ENCODE results near the gene COP1.

GRCh38 chr1:175947771-175948170, 259.3 kb downstream of the COP1 start:
- TF ChIP-seq, protein P1, sequence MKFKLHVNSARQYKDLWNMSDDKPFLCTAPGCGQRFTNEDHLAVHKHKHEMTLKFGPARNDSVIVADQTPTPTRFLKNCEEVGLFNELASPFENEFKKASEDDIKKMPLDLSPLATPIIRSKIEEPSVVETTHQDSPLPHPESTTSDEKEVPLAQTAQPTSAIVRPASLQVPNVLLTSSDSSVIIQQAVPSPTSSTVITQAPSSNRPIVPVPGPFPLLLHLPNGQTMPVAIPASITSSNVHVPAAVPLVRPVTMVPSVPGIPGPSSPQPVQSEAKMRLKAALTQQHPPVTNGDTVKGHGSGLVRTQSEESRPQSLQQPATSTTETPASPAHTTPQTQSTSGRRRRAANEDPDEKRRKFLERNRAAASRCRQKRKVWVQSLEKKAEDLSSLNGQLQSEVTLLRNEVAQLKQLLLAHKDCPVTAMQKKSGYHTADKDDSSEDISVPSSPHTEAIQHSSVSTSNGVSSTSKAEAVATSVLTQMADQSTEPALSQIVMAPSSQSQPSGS (CRISPR knock-in tag; IDR thresholded peaks at IDR 0.05; ENCODE audit: borderline replicate concordance, low read depth): no peak
- TF ChIP-seq CTCF (IDR thresholded peaks at IDR 0.05) (no peak), PRDM15 (CRISPR knock-in tag; IDR thresholded peaks at IDR 0.05) (no peak), ELF4 (CRISPR knock-in tag; IDR thresholded peaks at IDR 0.05; ENCODE audit: low read depth) (no peak), MLX (CRISPR knock-in tag; IDR thresholded peaks at IDR 0.05) (no peak), ESRRA (CRISPR knock-in tag; IDR thresholded peaks at IDR 0.05; ENCODE audit: borderline replicate concordance) (no peak), ETV6 (CRISPR knock-in tag; IDR thresholded peaks at IDR 0.05) (no peak), NFE2L1 (CRISPR knock-in tag; IDR thresholded peaks at IDR 0.05) (no peak)
- TF ChIP-seq, protein P2, sequence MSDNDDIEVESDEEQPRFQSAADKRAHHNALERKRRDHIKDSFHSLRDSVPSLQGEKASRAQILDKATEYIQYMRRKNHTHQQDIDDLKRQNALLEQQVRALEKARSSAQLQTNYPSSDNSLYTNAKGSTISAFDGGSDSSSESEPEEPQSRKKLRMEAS (CRISPR knock-in tag; IDR thresholded peaks at IDR 0.05): no peak
